Measurements from ENCODE around the gene ADORA2A. TPM values are rescaled to one million over a fixed set of nuclear protein-coding genes. Genes with fewer than 3 reads are reported as not detected.

ADORA2A gene
- total and polyA plus RNA-seq, 2 of the 13 experiments (the other 11 are each of a cell fraction or from before 2014, with no cell fraction given), result 3.3 to 5.0 TPM

DNA sequence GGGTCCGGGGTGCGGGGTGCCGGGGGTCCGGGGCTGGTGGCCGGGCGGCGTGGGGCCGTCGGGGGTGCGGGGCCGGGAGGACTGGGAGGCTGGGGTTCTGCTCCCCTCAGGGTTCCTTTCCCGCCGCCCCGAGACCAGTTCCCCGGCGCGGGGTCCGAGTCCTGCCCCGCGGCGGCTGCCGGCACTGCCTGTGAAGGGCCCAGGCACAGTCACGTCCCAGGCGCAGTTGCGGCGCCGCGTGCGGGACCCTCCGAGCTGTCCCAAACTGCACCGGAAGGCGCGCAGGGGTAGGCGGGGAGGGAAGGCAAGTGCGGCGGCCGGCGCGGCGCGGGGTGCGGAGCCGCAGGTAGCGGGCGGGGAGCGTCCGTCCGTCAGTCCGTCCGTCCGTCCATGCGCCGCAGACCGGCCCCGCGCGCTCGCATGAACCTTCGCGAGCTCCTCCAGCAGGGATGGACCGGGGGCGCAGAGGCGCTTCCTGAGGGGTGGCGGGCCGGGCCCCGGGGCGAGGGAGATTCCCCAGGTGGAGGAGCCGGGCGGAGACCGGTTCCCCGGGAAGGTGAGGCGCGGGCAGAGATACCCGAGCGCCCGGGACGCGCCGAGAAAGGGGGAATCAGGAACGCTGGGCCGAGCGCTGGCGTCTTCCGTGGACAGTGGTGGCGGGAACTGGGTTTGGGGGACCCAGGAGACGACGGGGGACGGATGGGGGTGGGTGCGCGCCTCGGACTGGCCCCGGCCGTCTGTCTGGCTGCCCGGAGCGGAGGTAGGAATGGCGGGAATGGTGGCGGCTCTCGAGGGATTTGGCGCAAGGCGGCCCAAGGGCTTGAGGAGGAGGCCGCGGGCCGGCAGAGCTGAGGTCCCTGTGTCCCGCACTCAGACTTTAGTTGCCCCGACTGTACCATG is 3.1 kb upstream of the ADORA2A start (continued):
- TF ChIP-seq, protein P1, sequence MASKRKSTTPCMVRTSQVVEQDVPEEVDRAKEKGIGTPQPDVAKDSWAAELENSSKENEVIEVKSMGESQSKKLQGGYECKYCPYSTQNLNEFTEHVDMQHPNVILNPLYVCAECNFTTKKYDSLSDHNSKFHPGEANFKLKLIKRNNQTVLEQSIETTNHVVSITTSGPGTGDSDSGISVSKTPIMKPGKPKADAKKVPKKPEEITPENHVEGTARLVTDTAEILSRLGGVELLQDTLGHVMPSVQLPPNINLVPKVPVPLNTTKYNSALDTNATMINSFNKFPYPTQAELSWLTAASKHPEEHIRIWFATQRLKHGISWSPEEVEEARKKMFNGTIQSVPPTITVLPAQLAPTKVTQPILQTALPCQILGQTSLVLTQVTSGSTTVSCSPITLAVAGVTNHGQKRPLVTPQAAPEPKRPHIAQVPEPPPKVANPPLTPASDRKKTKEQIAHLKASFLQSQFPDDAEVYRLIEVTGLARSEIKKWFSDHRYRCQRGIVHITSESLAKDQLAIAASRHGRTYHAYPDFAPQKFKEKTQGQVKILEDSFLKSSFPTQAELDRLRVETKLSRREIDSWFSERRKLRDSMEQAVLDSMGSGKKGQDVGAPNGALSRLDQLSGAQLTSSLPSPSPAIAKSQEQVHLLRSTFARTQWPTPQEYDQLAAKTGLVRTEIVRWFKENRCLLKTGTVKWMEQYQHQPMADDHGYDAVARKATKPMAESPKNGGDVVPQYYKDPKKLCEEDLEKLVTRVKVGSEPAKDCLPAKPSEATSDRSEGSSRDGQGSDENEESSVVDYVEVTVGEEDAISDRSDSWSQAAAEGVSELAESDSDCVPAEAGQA (IDR thresholded peaks at IDR 0.05; ENCODE audit: low read depth), result no peak
- TF ChIP-seq, protein P1 (CRISPR knock-in tag; IDR thresholded peaks at IDR 0.05; ENCODE audit: borderline replicate concordance), result no peak
- TF ChIP-seq NFE2 (CRISPR knock-in tag; IDR thresholded peaks at IDR 0.05) (no peak), ZNF569 (CRISPR knock-in tag; IDR thresholded peaks at IDR 0.05; ENCODE audit: borderline replicate concordance) (no peak), TEAD3 (CRISPR knock-in tag; optimal IDR thresholded peaks at IDR 0.05; ENCODE audit: borderline replicate concordance) (no peak), POGZ (CRISPR knock-in tag; IDR thresholded peaks at IDR 0.05) (no peak), TARDBP (CRISPR knock-in tag; IDR thresholded peaks at IDR 0.05) (no peak), ZNF235 (CRISPR knock-in tag; IDR thresholded peaks at IDR 0.05; ENCODE audit: borderline replicate concordance) (0 out of 2 replicates have a peak, but pooled peaks have one; percentile 17)
- TF ChIP-seq, protein P2, sequence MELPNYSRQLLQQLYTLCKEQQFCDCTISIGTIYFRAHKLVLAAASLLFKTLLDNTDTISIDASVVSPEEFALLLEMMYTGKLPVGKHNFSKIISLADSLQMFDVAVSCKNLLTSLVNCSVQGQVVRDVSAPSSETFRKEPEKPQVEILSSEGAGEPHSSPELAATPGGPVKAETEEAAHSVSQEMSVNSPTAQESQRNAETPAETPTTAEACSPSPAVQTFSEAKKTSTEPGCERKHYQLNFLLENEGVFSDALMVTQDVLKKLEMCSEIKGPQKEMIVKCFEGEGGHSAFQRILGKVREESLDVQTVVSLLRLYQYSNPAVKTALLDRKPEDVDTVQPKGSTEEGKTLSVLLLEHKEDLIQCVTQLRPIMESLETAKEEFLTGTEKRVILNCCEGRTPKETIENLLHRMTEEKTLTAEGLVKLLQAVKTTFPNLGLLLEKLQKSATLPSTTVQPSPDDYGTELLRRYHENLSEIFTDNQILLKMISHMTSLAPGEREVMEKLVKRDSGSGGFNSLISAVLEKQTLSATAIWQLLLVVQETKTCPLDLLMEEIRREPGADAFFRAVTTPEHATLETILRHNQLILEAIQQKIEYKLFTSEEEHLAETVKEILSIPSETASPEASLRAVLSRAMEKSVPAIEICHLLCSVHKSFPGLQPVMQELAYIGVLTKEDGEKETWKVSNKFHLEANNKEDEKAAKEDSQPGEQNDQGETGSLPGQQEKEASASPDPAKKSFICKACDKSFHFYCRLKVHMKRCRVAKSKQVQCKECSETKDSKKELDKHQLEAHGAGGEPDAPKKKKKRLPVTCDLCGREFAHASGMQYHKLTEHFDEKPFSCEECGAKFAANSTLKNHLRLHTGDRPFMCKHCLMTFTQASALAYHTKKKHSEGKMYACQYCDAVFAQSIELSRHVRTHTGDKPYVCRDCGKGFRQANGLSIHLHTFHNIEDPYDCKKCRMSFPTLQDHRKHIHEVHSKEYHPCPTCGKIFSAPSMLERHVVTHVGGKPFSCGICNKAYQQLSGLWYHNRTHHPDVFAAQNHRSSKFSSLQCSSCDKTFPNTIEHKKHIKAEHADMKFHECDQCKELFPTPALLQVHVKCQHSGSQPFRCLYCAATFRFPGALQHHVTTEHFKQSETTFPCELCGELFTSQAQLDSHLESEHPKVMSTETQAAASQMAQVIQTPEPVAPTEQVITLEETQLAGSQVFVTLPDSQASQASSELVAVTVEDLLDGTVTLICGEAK (IDR thresholded peaks at IDR 0.05), result no peak
- TF ChIP-seq, protein P2 (CRISPR knock-in tag; IDR thresholded peaks at IDR 0.05), result no peak

All from HepG2 (cell line).